ENCODE data around the gene TBR1. TPM values are rescaled to one million over a fixed set of nuclear protein-coding genes. Genes with fewer than 3 reads are reported as not detected.

Gene TBR1
- total RNA-seq, 1 donor from 2014 or later, result 0.08 TPM

- no peak for DNase-seq (ENCODE audit: low read depth)
- TF ChIP-seq, protein P1, sequence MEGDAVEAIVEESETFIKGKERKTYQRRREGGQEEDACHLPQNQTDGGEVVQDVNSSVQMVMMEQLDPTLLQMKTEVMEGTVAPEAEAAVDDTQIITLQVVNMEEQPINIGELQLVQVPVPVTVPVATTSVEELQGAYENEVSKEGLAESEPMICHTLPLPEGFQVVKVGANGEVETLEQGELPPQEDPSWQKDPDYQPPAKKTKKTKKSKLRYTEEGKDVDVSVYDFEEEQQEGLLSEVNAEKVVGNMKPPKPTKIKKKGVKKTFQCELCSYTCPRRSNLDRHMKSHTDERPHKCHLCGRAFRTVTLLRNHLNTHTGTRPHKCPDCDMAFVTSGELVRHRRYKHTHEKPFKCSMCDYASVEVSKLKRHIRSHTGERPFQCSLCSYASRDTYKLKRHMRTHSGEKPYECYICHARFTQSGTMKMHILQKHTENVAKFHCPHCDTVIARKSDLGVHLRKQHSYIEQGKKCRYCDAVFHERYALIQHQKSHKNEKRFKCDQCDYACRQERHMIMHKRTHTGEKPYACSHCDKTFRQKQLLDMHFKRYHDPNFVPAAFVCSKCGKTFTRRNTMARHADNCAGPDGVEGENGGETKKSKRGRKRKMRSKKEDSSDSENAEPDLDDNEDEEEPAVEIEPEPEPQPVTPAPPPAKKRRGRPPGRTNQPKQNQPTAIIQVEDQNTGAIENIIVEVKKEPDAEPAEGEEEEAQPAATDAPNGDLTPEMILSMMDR (IDR thresholded peaks at IDR 0.05; ENCODE audit: insufficient read depth, low read length, poor library complexity, severe bottlenecking), result no peak
- Histone ChIP-seq H3K27me3 (ENCODE audit: control insufficient read depth, insufficient read depth, low read length) (peaks cover 80% of the 10 kb centered on the region), H3K36me3 (ENCODE audit: control insufficient read depth, insufficient read depth, low read length) (no peaks in the 10 kb centered on the region), H3K4me3 (ENCODE audit: low read depth, low read length) (no peak overlapping the region)
Observed at GRCh38 chr2:161424891-161425727, 9.0 kb downstream of the TBR1 start.

GRCh38 chr2:161425728-161426454 lies 9.8 kb downstream of the TBR1 start:
- TF ChIP-seq, protein P1 (IDR thresholded peaks at IDR 0.05; ENCODE audit: insufficient read depth, low read length, poor library complexity, severe bottlenecking), result no peak
- Histone ChIP-seq H3K4me3 (ENCODE audit: low read depth, low read length) (no peak overlapping the region), H3K27me3 (ENCODE audit: control insufficient read depth, insufficient read depth, low read length) (peaks cover 76% of the 10 kb centered on the region), H3K36me3 (ENCODE audit: control insufficient read depth, insufficient read depth, low read length) (no peaks in the 10 kb centered on the region)
- no peak for DNase-seq (ENCODE audit: low read depth)

DNA sequence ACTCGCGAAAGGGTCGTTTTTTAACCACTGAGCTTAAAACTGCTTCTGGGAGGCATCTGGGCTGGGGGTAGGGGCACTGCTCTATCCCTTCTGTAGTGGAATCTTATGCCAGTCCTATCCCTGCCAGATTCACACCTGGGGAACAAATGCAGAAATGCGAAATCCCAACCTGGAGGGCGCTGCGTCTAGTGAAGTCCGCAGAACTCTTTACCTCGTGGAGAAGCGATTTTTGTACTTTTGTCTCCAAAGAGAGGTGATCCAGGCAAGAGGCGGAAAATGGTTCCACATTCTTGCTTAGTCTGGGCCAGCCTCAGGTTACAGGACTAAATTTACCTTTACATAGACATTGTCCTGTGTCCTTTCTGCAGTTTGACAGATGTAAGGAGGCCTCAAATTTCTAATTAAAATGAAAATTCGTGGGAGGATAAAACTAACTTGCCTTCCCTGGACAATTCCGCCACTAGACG lies 10.4 kb downstream of the TBR1 start:
- no peak overlapping the region for H3K4me3 ChIP-seq (ENCODE audit: low read depth, low read length)

DNA sequence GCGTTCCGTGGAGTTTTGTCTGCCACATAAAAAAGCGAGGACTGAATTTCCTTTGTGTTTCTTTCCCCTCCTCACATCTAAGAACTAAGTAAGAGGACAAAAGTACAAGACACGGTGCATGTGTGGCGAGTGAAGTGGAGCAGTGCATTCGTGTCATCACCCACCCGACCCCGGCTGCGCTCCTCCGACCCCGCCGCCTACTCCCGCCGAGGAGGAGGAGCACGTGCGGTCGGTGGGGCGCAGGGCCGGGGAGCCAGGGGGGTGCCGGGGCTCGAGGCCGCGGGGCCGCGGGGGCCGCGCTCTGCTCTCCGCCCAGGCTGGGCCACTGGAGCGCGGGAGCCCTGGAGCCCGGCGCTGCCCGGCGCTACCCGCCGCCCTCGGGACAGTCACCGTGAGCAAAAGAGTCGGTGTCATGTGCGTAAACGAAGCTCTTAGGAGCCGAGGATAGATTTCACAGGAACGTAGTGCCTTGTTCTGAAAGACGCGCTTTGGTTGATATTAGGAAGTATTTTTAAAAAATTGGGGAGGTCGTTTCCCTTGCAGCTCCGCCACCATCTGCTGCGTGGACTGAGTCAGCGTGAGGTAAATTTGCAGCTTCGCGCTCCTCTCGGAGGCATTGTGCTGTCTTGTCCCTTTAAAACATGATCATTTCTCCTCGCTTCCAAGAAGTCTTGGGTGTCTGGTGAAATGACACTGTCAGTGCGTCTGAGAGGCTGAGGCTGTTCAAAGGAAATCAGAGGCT lies 11.0 kb downstream of the TBR1 start:
- H3K36me3 ChIP-seq (ENCODE audit: control insufficient read depth, insufficient read depth, low read length), result no peaks in the 10 kb centered on the region
- TF ChIP-seq, protein P1 (IDR thresholded peaks at IDR 0.05; ENCODE audit: insufficient read depth, low read length, poor library complexity, severe bottlenecking), result no peak
- H3K27me3 ChIP-seq (ENCODE audit: control insufficient read depth, insufficient read depth, low read length), result peaks cover 69% of the 10 kb centered on the region
- DNase-seq (ENCODE audit: low read depth), result no peak
- no peak overlapping the region for H3K4me3 ChIP-seq (ENCODE audit: low read depth, low read length)

More for the DNA sequence above, 10.4 kb downstream of the TBR1 start:
- Histone ChIP-seq H3K27me3 (ENCODE audit: control insufficient read depth, insufficient read depth, low read length) (peaks cover 75% of the 10 kb centered on the region), H3K36me3 (ENCODE audit: control insufficient read depth, insufficient read depth, low read length) (no peaks in the 10 kb centered on the region)
- DNase-seq (ENCODE audit: low read depth), result no peak
- TF ChIP-seq, protein P1 (IDR thresholded peaks at IDR 0.05; ENCODE audit: insufficient read depth, low read length, poor library complexity, severe bottlenecking), result peak; percentile 69

GRCh38 chr2:161427664-161428587 lies 11.8 kb downstream of the TBR1 start:
- no peak for DNase-seq (ENCODE audit: low read depth)
- Histone ChIP-seq H3K4me3 (ENCODE audit: low read depth, low read length) (no peak overlapping the region), H3K36me3 (ENCODE audit: control insufficient read depth, insufficient read depth, low read length) (no peaks in the 10 kb centered on the region), H3K27me3 (ENCODE audit: control insufficient read depth, insufficient read depth, low read length) (peaks cover 61% of the 10 kb centered on the region)
- TF ChIP-seq, protein P1 (IDR thresholded peaks at IDR 0.05; ENCODE audit: insufficient read depth, low read length, poor library complexity, severe bottlenecking), result no peak

All from kidney epithelial cell (primary cell).